Measurements from ENCODE around the gene TRAPPC3.
"Not testable (repeated sequence)": the region's sequence is repeated elsewhere in the genome, so short reads cannot be mapped to it uniquely, and the experiment has no call there.

Gene TRAPPC3

GRCh38 chr1:36165145-36165544, 15.9 kb upstream of the TRAPPC3 start:
- Histone ChIP-seq H3K9me3 (ENCODE audit: control insufficient read depth, low read length) (no peaks in the 10 kb centered on the region), H3K4me3 (ENCODE audit: extremely low read depth, insufficient read depth, low read length, poor library complexity, severe bottlenecking) (no peak overlapping the region), H3K27ac (ENCODE audit: low read depth, low read length, severe bottlenecking) (no peak overlapping the region), H3K36me3 (ENCODE audit: control insufficient read depth, insufficient read depth, low read length) (peaks cover 76% of the 10 kb centered on the region), H3K4me1 (ENCODE audit: control insufficient read depth, insufficient read depth, low read length, poor library complexity, severe bottlenecking) (peaks cover 25% of the 10 kb centered on the region)
- 100% methylated on average over 1 of the region's 1 CpG; no CpG with 5 or more reads in 1 of the 2 experiments for WGBS, 2 experiments (ENCODE audit: insufficient coverage in 2 of 2)

- no peak overlapping the region for H3K27ac ChIP-seq (ENCODE audit: low read depth, low read length, severe bottlenecking)
- H3K4me1 ChIP-seq (ENCODE audit: control insufficient read depth, insufficient read depth, low read length, poor library complexity, severe bottlenecking) = peaks cover 33% of the 10 kb centered on the region
- H3K36me3 ChIP-seq (ENCODE audit: control insufficient read depth, insufficient read depth, low read length) = peaks cover 76% of the 10 kb centered on the region
- 100% methylated on average over 2 of the region's 2 CpGs for WGBS, 2 experiments (ENCODE audit: insufficient coverage in 2 of 2)
- no peaks in the 10 kb centered on the region for H3K9me3 ChIP-seq (ENCODE audit: control insufficient read depth, low read length)
- no peak overlapping the region for H3K4me3 ChIP-seq (ENCODE audit: extremely low read depth, insufficient read depth, low read length, poor library complexity, severe bottlenecking)
These were observed 15.1 kb upstream of the TRAPPC3 start for GRCh38 chr1:36164361-36164760.

GRCh38 chr1:36163426-36163825, 14.1 kb upstream of the TRAPPC3 start:
- H3K4me1 ChIP-seq (ENCODE audit: control insufficient read depth, insufficient read depth, low read length, poor library complexity, severe bottlenecking) = peaks cover 38% of the 10 kb centered on the region

GRCh38 chr1:36162680-36163239, 13.5 kb upstream of the TRAPPC3 start:
- Histone ChIP-seq H3K27ac (ENCODE audit: low read depth, low read length, severe bottlenecking) (no peak overlapping the region), H3K36me3 (ENCODE audit: control insufficient read depth, insufficient read depth, low read length) (peaks cover 84% of the 10 kb centered on the region), H3K4me1 (ENCODE audit: control insufficient read depth, insufficient read depth, low read length, poor library complexity, severe bottlenecking) (peaks cover 45% of the 10 kb centered on the region), H3K9me3 (ENCODE audit: control insufficient read depth, low read length) (no peaks in the 10 kb centered on the region), H3K4me3 (ENCODE audit: extremely low read depth, insufficient read depth, low read length, poor library complexity, severe bottlenecking) (no peak overlapping the region)
- WGBS, 2 experiments (ENCODE audit: insufficient coverage in 2 of 2) = 90 to 100% methylated on average over 1 of the region's 1 CpG

More at GRCh38 chr1:36163426-36163825, 14.1 kb upstream of the TRAPPC3 start:
- H3K36me3 ChIP-seq (ENCODE audit: control insufficient read depth, insufficient read depth, low read length) = peaks cover 82% of the 10 kb centered on the region
- H3K9me3 ChIP-seq (ENCODE audit: control insufficient read depth, low read length) = no peaks in the 10 kb centered on the region
- no peak overlapping the region for H3K27ac ChIP-seq (ENCODE audit: low read depth, low read length, severe bottlenecking)
- H3K4me3 ChIP-seq (ENCODE audit: extremely low read depth, insufficient read depth, low read length, poor library complexity, severe bottlenecking) = no peak overlapping the region

GRCh38 chr1:36161641-36162531, 12.6 kb upstream of the TRAPPC3 start:
- H3K4me3 ChIP-seq (ENCODE audit: extremely low read depth, insufficient read depth, low read length, poor library complexity, severe bottlenecking) = peak overlapping the region; percentile 38
- H3K4me1 ChIP-seq (ENCODE audit: control insufficient read depth, insufficient read depth, low read length, poor library complexity, severe bottlenecking) = peaks cover 50% of the 10 kb centered on the region
- peak overlapping the region; percentile 84 for H3K27ac ChIP-seq (ENCODE audit: low read depth, low read length, severe bottlenecking)
- 73 to 77% methylated on average over 12 to 13 of the region's 14 CpGs for WGBS, 2 experiments (ENCODE audit: insufficient coverage in 2 of 2)
- H3K9me3 ChIP-seq (ENCODE audit: control insufficient read depth, low read length) = no peaks in the 10 kb centered on the region
- H3K36me3 ChIP-seq (ENCODE audit: control insufficient read depth, insufficient read depth, low read length) = peaks cover 80% of the 10 kb centered on the region

- Histone ChIP-seq H3K9me3 (ENCODE audit: control insufficient read depth, low read length) (no peaks in the 10 kb centered on the region), H3K36me3 (ENCODE audit: control insufficient read depth, insufficient read depth, low read length) (peaks cover 72% of the 10 kb centered on the region), H3K4me1 (ENCODE audit: control insufficient read depth, insufficient read depth, low read length, poor library complexity, severe bottlenecking) (peaks cover 47% of the 10 kb centered on the region), H3K4me3 (ENCODE audit: extremely low read depth, insufficient read depth, low read length, poor library complexity, severe bottlenecking) (peak overlapping the region; percentile 38), H3K27ac (ENCODE audit: low read depth, low read length, severe bottlenecking) (peak overlapping the region; percentile 84)
- WGBS, 2 experiments (ENCODE audit: insufficient coverage in 2 of 2) = 8 to 11% methylated on average over 7 to 11 of the region's 12 CpGs
These were observed 11.7 kb upstream of the TRAPPC3 start for GRCh38 chr1:36160949-36161485.

GRCh38 chr1:36160388-36160948, 11.2 kb upstream of the TRAPPC3 start:
- peak overlapping the region; percentile 38 for H3K4me3 ChIP-seq (ENCODE audit: extremely low read depth, insufficient read depth, low read length, poor library complexity, severe bottlenecking)
- 89 to 93% methylated on average over 3 to 4 of the region's 4 CpGs for WGBS, 2 experiments (ENCODE audit: insufficient coverage in 2 of 2)

GRCh38 chr1:36159614-36160387, 10.5 kb upstream of the TRAPPC3 start:
- Histone ChIP-seq H3K27ac (ENCODE audit: low read depth, low read length, severe bottlenecking) (peak overlapping the region; percentile 16), H3K36me3 (ENCODE audit: control insufficient read depth, insufficient read depth, low read length) (peaks cover 60% of the 10 kb centered on the region), H3K9me3 (ENCODE audit: control insufficient read depth, low read length) (no peaks in the 10 kb centered on the region), H3K4me3 (ENCODE audit: extremely low read depth, insufficient read depth, low read length, poor library complexity, severe bottlenecking) (no peak overlapping the region), H3K4me1 (ENCODE audit: control insufficient read depth, insufficient read depth, low read length, poor library complexity, severe bottlenecking) (peaks cover 51% of the 10 kb centered on the region)
- WGBS, 2 experiments (ENCODE audit: insufficient coverage in 2 of 2) = 92 to 98% methylated on average over 9 to 10 of the region's 10 CpGs

More at GRCh38 chr1:36160388-36160948, 11.2 kb upstream of the TRAPPC3 start:
- Histone ChIP-seq H3K36me3 (ENCODE audit: control insufficient read depth, insufficient read depth, low read length) (peaks cover 67% of the 10 kb centered on the region), H3K9me3 (ENCODE audit: control insufficient read depth, low read length) (no peaks in the 10 kb centered on the region), H3K27ac (ENCODE audit: low read depth, low read length, severe bottlenecking) (peak overlapping the region; percentile 84), H3K4me1 (ENCODE audit: control insufficient read depth, insufficient read depth, low read length, poor library complexity, severe bottlenecking) (peaks cover 44% of the 10 kb centered on the region)

- not testable (repeated sequence) for H3K4me3 ChIP-seq (ENCODE audit: extremely low read depth, insufficient read depth, low read length, poor library complexity, severe bottlenecking); H3K27ac ChIP-seq (ENCODE audit: low read depth, low read length, severe bottlenecking); H3K9me3 ChIP-seq (ENCODE audit: control insufficient read depth, low read length)
- 85 to 91% methylated on average over 4 to 5 of the region's 10 CpGs for WGBS, 2 experiments (ENCODE audit: insufficient coverage in 2 of 2)
- Histone ChIP-seq H3K4me1 (ENCODE audit: control insufficient read depth, insufficient read depth, low read length, poor library complexity, severe bottlenecking) (peaks cover 56% of the 10 kb centered on the region), H3K36me3 (ENCODE audit: control insufficient read depth, insufficient read depth, low read length) (peaks cover 50% of the 10 kb centered on the region)
These were observed 9.6 kb upstream of the TRAPPC3 start for GRCh38 chr1:36158827-36159252.

All from mesodermal cell (in vitro differentiated cells).